Peyer's patch (tissue), 4 donors: ENCODE measurements around the gene GRIK4. TPM values are rescaled to one million over a fixed set of nuclear protein-coding genes. Genes with fewer than 3 reads are reported as not detected.
A peak's percentile ranks its signal among the peaks of the same experiment; 100 is the strongest.

Source experiments
- DNase-seq, 3 donors: peaks; one replicate each; pipeline ENCODE4 v3.0.0-alpha.2; 2017 to 2019
- H3K27ac ChIP-seq, 4 donors: fragments of 200-600 bp; sonication (generic); one replicate each; pipeline ENCODE4 v1.5.1; 2016 to 2019
- H3K27me3 ChIP-seq, 2 donors: fragments of 200-600 bp; sonication (generic); one replicate each; pipeline ENCODE4 v1.5.1; 2019
- H3K36me3 ChIP-seq, 3 donors: fragments of 200-600 bp; sonication (generic); one replicate each; pipeline ENCODE4 v1.5.1; 2016 to 2019
- H3K4me1 ChIP-seq, 4 donors: fragments of 200-600 bp; sonication (generic); one replicate each; pipeline ENCODE4 v1.5.1; 2016 to 2019
- H3K4me3 ChIP-seq, 4 donors: fragments of 200-600 bp; sonication (generic); 1 replicate in 3 of 4; 2 replicates in 1 of 4; pipeline ENCODE4 v1.5.1; 2016 to 2019; ENCODE audit warnings: mild to moderate bottlenecking in 1 of 4
- H3K9me3 ChIP-seq, 4 donors: fragments of 200-600 bp; sonication (generic); one replicate each; pipeline ENCODE4 v1.5.1; 2016 to 2019; ENCODE audit warnings: mild to moderate bottlenecking in 1 of 4
- CTCF ChIP-seq, 6 experiments: fragments of 450-650 bp in 4 of 6; fragments of 200-600 bp in 2 of 6; sonication (generic) in 1 of 6; IDR thresholded peaks; one replicate each; pipeline ENCODE4 v1.5.1; 2017 to 2019; ENCODE audit warnings: antibody characterized with exemption in 6 of 6, mild to moderate bottlenecking in 3 of 6, moderate library complexity in 1 of 6
- POLR2A ChIP-seq, 2 donors: fragments of 450-650 bp; IDR thresholded peaks; one replicate each; pipeline ENCODE4 v1.5.1; 2017; ENCODE audit warnings: antibody characterized with exemption in 2 of 2, mild to moderate bottlenecking in 2 of 2, moderate library complexity in 2 of 2
- total RNA-seq, 4 donors: library from RNA; depleted of rRNA; stranded (reverse); fragments of >200 nt; gene quantifications; one replicate each; pipeline ENCODE4 v1.1.0, GENCODE V29; 2016

The GRIK4 gene
- total RNA-seq, 4 donors from 2014 or later: 0.40 to 2.5 TPM; not detected in 2

DNA sequence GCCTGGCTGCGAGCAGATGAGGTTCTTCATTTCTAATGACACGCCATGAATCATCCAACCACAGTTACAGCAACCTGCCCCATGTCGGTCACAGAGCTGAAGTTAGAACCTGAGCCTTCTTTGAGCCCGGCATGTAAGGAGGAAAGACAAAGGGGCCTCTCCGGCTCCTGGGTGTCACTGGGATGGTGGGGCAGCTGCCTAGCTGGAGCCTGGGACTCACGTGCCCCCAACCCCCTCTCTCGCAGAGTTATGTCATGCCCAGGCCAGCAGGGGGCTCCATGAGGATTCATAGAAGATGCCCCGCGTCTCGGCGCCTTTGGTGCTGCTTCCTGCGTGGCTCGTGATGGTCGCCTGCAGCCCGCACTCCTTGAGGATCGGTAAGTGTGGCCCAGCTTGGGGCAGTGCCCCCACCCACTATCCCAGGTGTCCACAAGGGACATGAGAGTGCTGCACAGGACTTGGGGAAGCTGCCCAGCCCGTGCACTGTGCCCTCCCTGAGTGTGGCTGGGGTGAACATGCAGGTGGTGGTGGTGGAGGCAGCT is 148.5 kb downstream of the GRIK4 start:
- peak in 1 of 3 donors; percentile 57 for DNase-seq

DNA sequence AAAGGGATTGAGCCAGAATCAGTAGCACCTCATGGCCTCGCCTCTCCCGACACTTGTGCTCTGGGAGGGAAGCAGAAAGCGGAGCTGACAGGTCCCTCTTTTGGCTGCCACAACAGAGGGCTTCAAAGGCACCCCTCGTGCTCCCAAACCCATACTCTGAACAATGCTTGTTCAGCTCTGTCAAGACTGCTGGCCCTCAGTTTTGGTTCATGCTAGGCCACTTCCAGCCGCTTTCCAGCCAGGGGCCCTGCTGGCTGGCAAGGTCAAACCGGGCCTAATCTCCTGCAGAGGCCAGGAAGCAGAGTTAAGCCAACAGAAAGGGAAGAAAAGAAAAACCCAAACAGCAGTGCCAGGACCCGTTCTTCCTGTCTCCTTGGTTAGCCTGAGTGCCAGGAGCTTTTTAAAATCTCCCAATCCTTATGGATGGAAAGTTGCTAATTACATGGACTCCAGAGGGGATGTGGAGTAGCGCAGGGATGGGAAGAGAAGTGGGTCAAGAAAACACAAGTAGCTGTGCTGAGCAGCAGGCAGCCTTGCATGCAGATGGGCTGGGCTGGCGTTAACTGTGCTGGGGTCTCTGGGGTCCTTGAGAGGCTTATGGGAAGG is 150.6 kb downstream of the GRIK4 start:
- Histone ChIP-seq H3K9me3 (no peaks in the 10 kb centered on the region), H3K27me3 (no peaks in the 10 kb centered on the region), H3K27ac (no peak overlapping the region), H3K4me3 (no peak overlapping the region), H3K36me3 (no peaks in the 10 kb centered on the region), H3K4me1 (no peaks in the 10 kb centered on the region)
- no peak for DNase-seq
- TF ChIP-seq CTCF (IDR thresholded peaks at IDR 0.05) (no peak), POLR2A (IDR thresholded peaks at IDR 0.05) (no peak)

More for the DNA sequence above, 148.5 kb downstream of the GRIK4 start:
- Histone ChIP-seq H3K27ac (no peak overlapping the region), H3K27me3 (no peaks in the 10 kb centered on the region), H3K36me3 (no peaks in the 10 kb centered on the region), H3K4me3 (no peak overlapping the region), H3K4me1 (no peaks in the 10 kb centered on the region), H3K9me3 (no peaks in the 10 kb centered on the region)
- TF ChIP-seq CTCF (IDR thresholded peaks at IDR 0.05) (peak in 4 of 6 experiments; percentile 35 to 54 (median 42)), POLR2A (IDR thresholded peaks at IDR 0.05) (no peak)

DNA sequence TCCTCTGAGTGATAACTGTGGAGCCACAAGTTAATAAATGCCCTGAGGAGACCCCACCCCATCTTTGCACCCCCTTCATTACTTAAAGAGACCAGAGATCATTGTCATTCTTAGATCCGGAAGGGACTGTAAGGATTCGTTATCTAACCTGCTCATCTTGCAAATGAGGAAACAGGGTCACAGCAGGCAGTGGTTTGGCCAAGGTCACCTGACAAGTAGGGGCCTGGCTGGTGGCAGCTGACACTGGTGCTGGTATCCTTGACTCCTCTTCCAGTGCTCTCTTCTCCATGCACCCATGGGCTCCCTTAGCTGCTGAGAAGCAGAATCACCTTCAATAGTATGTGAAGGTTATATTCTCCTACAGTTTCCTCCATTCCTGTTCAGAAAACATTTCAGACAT is 151.6 kb downstream of the GRIK4 start:
- Histone ChIP-seq H3K4me1 (no peaks in the 10 kb centered on the region), H3K27ac (no peak overlapping the region), H3K27me3 (no peaks in the 10 kb centered on the region), H3K9me3 (no peaks in the 10 kb centered on the region), H3K36me3 (no peaks in the 10 kb centered on the region), H3K4me3 (no peak overlapping the region)
- DNase-seq: no peak
- no peak for TF ChIP-seq POLR2A (IDR thresholded peaks at IDR 0.05)
- TF ChIP-seq CTCF (IDR thresholded peaks at IDR 0.05): no peak

DNA sequence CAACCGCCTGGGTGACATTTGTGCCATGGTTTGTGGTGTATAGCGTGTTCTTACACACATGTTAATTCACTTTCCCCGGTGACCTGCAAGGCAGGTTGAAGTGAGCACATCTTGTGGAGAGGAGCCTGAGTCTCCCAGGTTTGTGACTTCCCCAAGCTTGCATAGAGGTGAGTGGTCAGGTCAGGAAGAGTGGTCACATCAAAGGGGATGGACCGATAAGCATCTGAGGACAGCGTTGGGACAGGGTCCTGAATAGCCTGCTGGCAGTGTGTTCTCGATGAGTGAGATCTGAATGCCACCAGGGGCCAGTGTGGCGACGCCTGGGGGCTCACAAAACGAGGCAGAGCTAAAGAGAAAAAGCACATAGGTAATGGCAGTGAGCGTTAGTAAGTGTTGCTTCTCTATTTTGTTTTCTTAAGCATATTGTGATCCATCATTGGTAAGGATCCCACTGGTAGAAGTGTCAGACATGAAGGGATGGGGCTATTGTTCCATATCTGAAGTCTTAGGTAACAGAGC is 154.6 kb downstream of the GRIK4 start:
- TF ChIP-seq POLR2A (IDR thresholded peaks at IDR 0.05): no peak
- no peak for TF ChIP-seq CTCF (IDR thresholded peaks at IDR 0.05)
- no peaks in the 10 kb centered on the region for H3K9me3 ChIP-seq
- H3K4me3 ChIP-seq: no peak overlapping the region
- no peak overlapping the region for H3K27ac ChIP-seq
- H3K27me3 ChIP-seq: no peaks in the 10 kb centered on the region
- no peak for DNase-seq
- no peaks in the 10 kb centered on the region for H3K4me1 ChIP-seq
- H3K36me3 ChIP-seq: no peaks in the 10 kb centered on the region

DNA sequence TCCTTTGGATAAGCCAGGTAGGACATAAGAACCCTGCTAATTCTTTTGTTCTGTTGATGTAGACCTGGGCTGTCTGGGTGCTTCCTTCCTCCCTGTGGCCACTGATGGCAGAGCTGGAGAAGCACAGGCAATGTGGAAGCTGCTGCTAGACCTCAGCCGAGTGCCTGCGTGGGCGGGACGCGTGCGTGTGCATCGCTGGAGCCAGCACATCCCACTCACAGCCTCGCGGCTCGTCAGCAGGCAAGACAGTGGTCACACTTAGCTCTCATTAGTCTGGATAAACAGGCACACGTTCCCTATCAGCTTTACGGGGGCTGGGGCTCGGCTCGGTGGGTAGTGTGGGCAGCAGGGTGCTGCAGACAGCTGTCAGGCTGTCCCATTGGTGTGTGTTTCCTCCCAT is 155.7 kb downstream of the GRIK4 start:
- Histone ChIP-seq H3K9me3 (no peaks in the 10 kb centered on the region), H3K4me3 (no peak overlapping the region), H3K27ac (no peak overlapping the region), H3K27me3 (no peaks in the 10 kb centered on the region), H3K4me1 (no peaks in the 10 kb centered on the region), H3K36me3 (no peaks in the 10 kb centered on the region)
- no peak for DNase-seq
- TF ChIP-seq POLR2A (IDR thresholded peaks at IDR 0.05): no peak
- no peak for TF ChIP-seq CTCF (IDR thresholded peaks at IDR 0.05)
